ENCODE results near the gene PTMS. TPM values are rescaled to one million over a fixed set of nuclear protein-coding genes. Genes with fewer than 3 reads are reported as not detected.

PTMS gene
- total and polyA plus RNA-seq, 2 experiments from 2014 or later = 180 to 315 TPM

DNA sequence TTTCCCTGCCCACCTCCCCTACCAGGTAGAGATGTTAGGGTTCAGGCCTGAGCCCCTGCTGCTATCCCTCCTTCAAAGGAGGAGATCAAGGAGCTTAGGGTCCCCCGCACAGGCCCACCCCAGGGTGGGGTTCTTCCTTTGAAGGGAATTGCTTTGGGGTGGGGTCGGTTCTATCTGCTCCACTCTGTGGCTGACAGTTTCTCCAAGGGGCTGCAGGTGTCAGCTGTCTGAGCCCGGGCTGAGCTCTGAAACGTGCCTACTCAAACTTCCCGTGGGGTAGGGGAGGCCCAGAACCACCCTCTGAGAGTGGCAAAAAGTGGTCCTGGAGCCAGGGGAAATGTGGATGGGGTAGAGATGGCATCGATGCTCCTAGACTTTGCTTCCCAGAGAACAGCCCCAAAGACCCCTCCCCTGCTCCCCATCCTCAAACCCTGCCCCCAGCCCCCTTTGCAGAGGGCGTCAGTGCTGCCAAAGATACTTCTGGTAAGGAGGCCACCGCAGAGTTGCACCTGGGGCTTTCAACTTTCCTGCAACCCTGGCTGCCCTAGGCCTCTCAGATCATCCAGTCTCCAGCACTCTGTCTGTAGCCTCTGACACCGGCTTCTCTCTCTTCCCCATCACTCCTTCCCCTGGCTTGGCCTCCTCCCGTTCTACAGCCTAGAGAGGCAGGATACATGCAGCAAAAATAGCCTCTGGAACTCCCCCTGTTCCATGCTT is 16.8 kb downstream of the PTMS start:
- 69% methylated on average over 9 of the region's 10 CpGs for WGBS (ENCODE audit: low lambda C conversion rate, missing lambda C conversion rate)
- H2AFZ ChIP-seq = no peak overlapping the region
- TF ChIP-seq EZH2phosphoT487 (IDR thresholded peaks at IDR 0.05; ENCODE audit: low read depth, severe bottlenecking, unreplicated experiment) (no peak), EZH2 (IDR thresholded peaks at IDR 0.05; ENCODE audit: borderline replicate concordance) (no peak)

DNA sequence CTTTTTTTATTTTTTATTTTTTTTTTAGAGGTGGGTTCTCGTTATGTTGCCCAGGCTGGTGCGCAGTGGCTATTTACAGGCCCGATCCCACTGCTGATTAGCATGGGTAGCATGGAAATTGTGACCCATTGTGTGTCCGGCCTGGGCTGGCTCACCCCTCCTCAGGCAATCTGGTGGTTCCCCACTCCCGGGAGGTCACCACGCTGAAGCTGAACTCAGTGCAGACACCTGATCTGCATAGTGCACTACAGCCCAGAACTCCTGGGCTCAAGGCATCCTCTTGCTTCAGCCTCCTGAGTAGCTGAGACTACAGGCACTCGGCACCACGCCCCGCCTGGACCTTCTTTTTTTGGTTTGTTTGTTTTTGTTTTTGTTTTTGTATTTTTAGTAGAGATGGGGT is 17.7 kb downstream of the PTMS start:
- 92% methylated on average over 9 of the region's 9 CpGs for WGBS (ENCODE audit: low lambda C conversion rate, missing lambda C conversion rate)

More for the DNA sequence above, 16.8 kb downstream of the PTMS start:
- no peak for DNase-seq (ENCODE audit: low spot score)
- no peaks in the 10 kb centered on the region for H3K36me3 ChIP-seq (replicated peaks; ENCODE audit: insufficient read depth, low read depth)
- no peaks in the 10 kb centered on the region for H3K79me2 ChIP-seq
- no peaks in the 10 kb centered on the region for H3K9me3 ChIP-seq (ENCODE audit: low read depth)
- peaks cover 16% of the 10 kb centered on the region for H3K4me1 ChIP-seq (ENCODE audit: insufficient read depth)
- no peak overlapping the region for H3K27ac ChIP-seq
- H4K20me1 ChIP-seq (ENCODE audit: insufficient read depth, poor library complexity, severe bottlenecking) = no peaks in the 10 kb centered on the region
- H3K4me3 ChIP-seq = no peak overlapping the region
- H3K9me2 ChIP-seq (replicated peaks; ENCODE audit: insufficient read depth) = no peaks in the 10 kb centered on the region
- H3K4me2 ChIP-seq = no peak overlapping the region
- H3K27me3 ChIP-seq = no peaks in the 10 kb centered on the region

DNA sequence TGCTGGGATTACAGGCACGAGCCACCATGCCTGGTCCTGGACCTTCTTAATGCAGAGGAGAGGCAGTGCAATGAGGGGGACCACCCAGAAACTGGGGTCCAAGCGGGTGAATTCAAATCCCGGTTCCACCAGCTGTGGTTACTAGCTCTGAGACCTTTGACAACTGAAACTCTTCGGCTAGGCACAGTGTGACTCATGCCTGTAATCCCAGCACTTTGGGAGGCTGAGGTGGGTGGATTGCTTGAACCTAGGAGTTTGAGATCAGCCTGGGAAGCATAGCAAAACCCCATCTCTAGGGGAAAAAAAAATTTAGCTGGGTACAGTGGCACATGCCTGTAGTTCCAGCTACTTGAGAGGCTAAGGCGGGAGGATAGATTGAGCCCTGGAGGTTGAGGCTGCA is 18.1 kb downstream of the PTMS start:
- Histone ChIP-seq H3K36me3 (replicated peaks; ENCODE audit: insufficient read depth, low read depth) (no peaks in the 10 kb centered on the region), H3K9me2 (replicated peaks; ENCODE audit: insufficient read depth) (no peaks in the 10 kb centered on the region), H3K79me2 (no peaks in the 10 kb centered on the region), H4K20me1 (ENCODE audit: insufficient read depth, poor library complexity, severe bottlenecking) (no peaks in the 10 kb centered on the region), H3K27me3 (no peaks in the 10 kb centered on the region), H3K4me1 (ENCODE audit: insufficient read depth) (peaks cover 6% of the 10 kb centered on the region), H2AFZ (no peak overlapping the region), H3K4me2 (no peak overlapping the region), H3K4me3 (no peak overlapping the region), H3K27ac (no peak overlapping the region), H3K9me3 (ENCODE audit: low read depth) (no peaks in the 10 kb centered on the region)
- no peak for DNase-seq (ENCODE audit: low spot score)
- TF ChIP-seq EZH2 (IDR thresholded peaks at IDR 0.05; ENCODE audit: borderline replicate concordance) (no peak), EZH2phosphoT487 (IDR thresholded peaks at IDR 0.05; ENCODE audit: low read depth, severe bottlenecking, unreplicated experiment) (no peak)
- TF ChIP-seq, protein P1, sequence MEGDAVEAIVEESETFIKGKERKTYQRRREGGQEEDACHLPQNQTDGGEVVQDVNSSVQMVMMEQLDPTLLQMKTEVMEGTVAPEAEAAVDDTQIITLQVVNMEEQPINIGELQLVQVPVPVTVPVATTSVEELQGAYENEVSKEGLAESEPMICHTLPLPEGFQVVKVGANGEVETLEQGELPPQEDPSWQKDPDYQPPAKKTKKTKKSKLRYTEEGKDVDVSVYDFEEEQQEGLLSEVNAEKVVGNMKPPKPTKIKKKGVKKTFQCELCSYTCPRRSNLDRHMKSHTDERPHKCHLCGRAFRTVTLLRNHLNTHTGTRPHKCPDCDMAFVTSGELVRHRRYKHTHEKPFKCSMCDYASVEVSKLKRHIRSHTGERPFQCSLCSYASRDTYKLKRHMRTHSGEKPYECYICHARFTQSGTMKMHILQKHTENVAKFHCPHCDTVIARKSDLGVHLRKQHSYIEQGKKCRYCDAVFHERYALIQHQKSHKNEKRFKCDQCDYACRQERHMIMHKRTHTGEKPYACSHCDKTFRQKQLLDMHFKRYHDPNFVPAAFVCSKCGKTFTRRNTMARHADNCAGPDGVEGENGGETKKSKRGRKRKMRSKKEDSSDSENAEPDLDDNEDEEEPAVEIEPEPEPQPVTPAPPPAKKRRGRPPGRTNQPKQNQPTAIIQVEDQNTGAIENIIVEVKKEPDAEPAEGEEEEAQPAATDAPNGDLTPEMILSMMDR (IDR thresholded peaks at IDR 0.05; ENCODE audit: poor library complexity) = no peak
- 72% methylated on average over 5 of the region's 5 CpGs for WGBS (ENCODE audit: low lambda C conversion rate, missing lambda C conversion rate)

More for the DNA sequence above, 17.7 kb downstream of the PTMS start:
- Histone ChIP-seq H2AFZ (no peak overlapping the region), H3K4me2 (no peak overlapping the region), H3K4me1 (ENCODE audit: insufficient read depth) (peaks cover 9% of the 10 kb centered on the region), H4K20me1 (ENCODE audit: insufficient read depth, poor library complexity, severe bottlenecking) (no peaks in the 10 kb centered on the region), H3K9me3 (ENCODE audit: low read depth) (no peaks in the 10 kb centered on the region), H3K4me3 (no peak overlapping the region), H3K36me3 (replicated peaks; ENCODE audit: insufficient read depth, low read depth) (no peaks in the 10 kb centered on the region), H3K9me2 (replicated peaks; ENCODE audit: insufficient read depth) (no peaks in the 10 kb centered on the region), H3K27ac (no peak overlapping the region), H3K79me2 (no peaks in the 10 kb centered on the region), H3K27me3 (no peaks in the 10 kb centered on the region)
- TF ChIP-seq, protein P1 (IDR thresholded peaks at IDR 0.05; ENCODE audit: poor library complexity) = no peak
- TF ChIP-seq EZH2phosphoT487 (IDR thresholded peaks at IDR 0.05; ENCODE audit: low read depth, severe bottlenecking, unreplicated experiment) = no peak
- TF ChIP-seq EZH2 (IDR thresholded peaks at IDR 0.05; ENCODE audit: borderline replicate concordance) = no peak
- no peak for DNase-seq (ENCODE audit: low spot score)

DNA sequence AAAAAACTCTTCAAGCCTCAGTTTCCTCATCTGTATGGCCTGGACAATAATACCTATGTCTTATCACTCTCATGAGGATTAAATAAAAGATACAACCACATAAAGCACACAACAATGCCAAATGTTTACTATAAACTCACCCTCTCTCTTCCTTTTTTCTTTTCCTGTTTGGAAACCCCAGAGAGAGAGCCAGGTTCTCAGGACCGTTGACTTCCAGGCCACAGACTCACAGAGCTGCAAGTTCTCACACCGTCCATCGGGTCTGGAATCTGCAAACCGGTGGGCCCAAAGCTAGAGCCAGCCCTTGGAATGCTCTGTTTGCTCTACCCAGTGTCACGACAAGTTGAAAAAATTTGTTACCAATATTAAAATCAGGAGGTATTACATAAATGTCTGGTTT is 18.6 kb downstream of the PTMS start:
- DNase-seq (ENCODE audit: low spot score) = no peak
- H3K27ac ChIP-seq = no peak overlapping the region
- no peak overlapping the region for H3K4me2 ChIP-seq
- H2AFZ ChIP-seq = no peak overlapping the region
- H3K79me2 ChIP-seq = no peaks in the 10 kb centered on the region
- H3K4me3 ChIP-seq = no peak overlapping the region
- no peaks in the 10 kb centered on the region for H4K20me1 ChIP-seq (ENCODE audit: insufficient read depth, poor library complexity, severe bottlenecking)
- no peaks in the 10 kb centered on the region for H3K36me3 ChIP-seq (replicated peaks; ENCODE audit: insufficient read depth, low read depth)
- H3K27me3 ChIP-seq = no peaks in the 10 kb centered on the region
- 77% methylated on average over 5 of the region's 5 CpGs for WGBS (ENCODE audit: low lambda C conversion rate, missing lambda C conversion rate)
- no peak for TF ChIP-seq EZH2phosphoT487 (IDR thresholded peaks at IDR 0.05; ENCODE audit: low read depth, severe bottlenecking, unreplicated experiment)
- TF ChIP-seq, protein P1 (IDR thresholded peaks at IDR 0.05; ENCODE audit: poor library complexity) = no peak
- TF ChIP-seq EZH2 (IDR thresholded peaks at IDR 0.05; ENCODE audit: borderline replicate concordance) = no peak
- peaks cover 4% of the 10 kb centered on the region for H3K4me1 ChIP-seq (ENCODE audit: insufficient read depth)
- no peaks in the 10 kb centered on the region for H3K9me2 ChIP-seq (replicated peaks; ENCODE audit: insufficient read depth)
- no peaks in the 10 kb centered on the region for H3K9me3 ChIP-seq (ENCODE audit: low read depth)
